MM.1S (cell line): Measurements from ENCODE around the gene SALL2.

Experiments
- DNase-seq: peaks from one replicate; pipeline ENCODE4 v3.0.0-alpha.2; 2015
- H2AFZ ChIP-seq: fragments of 300-600 bp; sonication (generic); 2 replicates; pipeline ENCODE4 v1.6.0; 2016; ENCODE audit warnings: antibody characterized with exemption, low read length
- H3F3A ChIP-seq: fragments of 300-600 bp; sonication (generic); 2 replicates; pipeline ENCODE4 v1.6.1; 2016; ENCODE audit warnings: mild to moderate bottlenecking, antibody characterized with exemption, low read length, moderate library complexity, mixed read lengths; ENCODE audit not compliant: insufficient read depth
- H3K27ac ChIP-seq: fragments of 300-600 bp; sonication (generic); 2 replicates; pipeline ENCODE4 v1.5.1; 2016; ENCODE audit warnings: mild to moderate bottlenecking, low read length
- H3K27me3 ChIP-seq: fragments of 300-600 bp; sonication (generic); replicated peaks from 2 replicates; pipeline ENCODE4 v1.6.0; 2016; ENCODE audit warnings: low read length; ENCODE audit not compliant: insufficient read depth
- H3K36me3 ChIP-seq: fragments of 300-600 bp; sonication (generic); replicated peaks from 2 replicates; pipeline ENCODE4 v1.6.1; 2016; ENCODE audit warnings: mild to moderate bottlenecking, low read length, mixed read lengths; ENCODE audit not compliant: insufficient read depth
- H3K4me1 ChIP-seq: fragments of 300-600 bp; sonication (generic); 2 replicates; pipeline ENCODE4 v1.6.1; 2016; ENCODE audit warnings: low read length, mixed read lengths
- H3K4me2 ChIP-seq: fragments of 300-600 bp; sonication (generic); 2 replicates; pipeline ENCODE4 v1.6.0; 2016; ENCODE audit warnings: low read depth, low read length
- H3K4me3 ChIP-seq: fragments of 300-600 bp; sonication (generic); 2 replicates; pipeline ENCODE4 v1.5.1; 2016; ENCODE audit warnings: low read length, mixed read lengths
- H3K79me2 ChIP-seq: fragments of 300-600 bp; sonication (generic); 2 replicates; pipeline ENCODE4 v1.6.1; 2016; ENCODE audit warnings: mixed run types, low read length, mixed read lengths
- H3K9ac ChIP-seq: fragments of 300-600 bp; sonication (generic); 2 replicates; pipeline ENCODE4 v1.6.1; 2016; ENCODE audit warnings: low read length, mixed read lengths
- H3K9me2 ChIP-seq: fragments of 300-600 bp; sonication (generic); replicated peaks from 2 replicates; pipeline ENCODE4 v1.6.1; 2016; ENCODE audit warnings: mild to moderate bottlenecking, low read length, mixed read lengths; ENCODE audit not compliant: insufficient read depth
- H3K9me3 ChIP-seq: fragments of 300-600 bp; sonication (generic); replicated peaks from 2 replicates; pipeline ENCODE4 v1.6.1; 2016; ENCODE audit warnings: mild to moderate bottlenecking, low read length, mixed read lengths; ENCODE audit not compliant: insufficient read depth
- H4K20me1 ChIP-seq: fragments of 300-600 bp; sonication (generic); 2 replicates; pipeline ENCODE4 v1.6.1; 2016; ENCODE audit warnings: mild to moderate bottlenecking, low read length, moderate library complexity, mixed read lengths; ENCODE audit not compliant: insufficient read depth
- EZH2 ChIP-seq: fragments of 300-600 bp; sonication (generic); optimal IDR thresholded peaks from 2 replicates; pipeline ENCODE3; 2017; ENCODE audit warnings: low read depth, mild to moderate bottlenecking, antibody characterized with exemption, low read length, mixed read lengths
- EZH2phosphoT487 ChIP-seq: fragments of 300-600 bp; sonication (generic); IDR thresholded peaks from 2 replicates; pipeline ENCODE4 v1.6.1; 2018; ENCODE audit warnings: antibody characterized with exemption, low read length
- TF ChIP-seq, protein P1 (sequence below): fragments of 300-600 bp; sonication (generic); IDR thresholded peaks from 2 replicates; pipeline ENCODE4 v1.5.1; 2016; ENCODE audit warnings: antibody characterized with exemption, low read length, mixed read lengths

The SALL2 gene

DNA sequence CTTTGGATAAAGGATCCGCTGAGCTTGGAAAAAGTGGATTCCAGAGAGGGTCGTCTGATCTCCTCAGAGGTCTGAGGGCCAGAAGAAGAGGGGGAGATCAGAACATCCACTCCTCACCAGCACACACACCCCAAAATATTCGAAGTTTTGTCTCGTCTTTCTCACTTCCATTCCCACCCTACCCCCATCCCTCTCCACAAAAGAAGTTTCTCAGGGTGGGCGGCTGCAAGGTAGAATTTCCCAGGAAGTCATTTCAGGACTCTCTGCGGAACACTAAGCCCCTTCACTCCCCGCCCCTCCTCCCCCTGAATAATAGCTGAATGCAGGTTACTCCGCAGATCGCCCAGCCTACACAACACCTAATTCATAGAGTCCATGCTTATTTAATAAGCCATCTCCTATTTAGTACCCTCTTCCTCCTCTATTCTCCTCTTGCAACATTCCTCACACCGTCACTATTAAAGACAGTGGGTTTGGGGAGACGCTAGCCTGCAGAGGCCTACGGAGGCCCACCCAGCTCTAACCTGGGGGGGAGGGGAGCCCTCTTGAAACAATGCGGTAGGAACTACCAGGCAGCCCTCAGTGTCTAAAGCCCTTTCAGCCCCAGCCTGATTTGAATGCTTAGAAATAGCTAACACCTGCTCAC lies 649 bp upstream of the SALL2 start:
- Histone ChIP-seq H3K9me3 (no peaks in the 10 kb centered on the region), H3K9ac (no peak overlapping the region), H4K20me1 (no peaks in the 10 kb centered on the region), H3F3A (no peaks in the 10 kb centered on the region), H3K79me2 (no peaks in the 10 kb centered on the region), H3K4me2 (peak overlapping the region; percentile 54; the same call in 1 of the 2 replicates), H3K4me3 (no peak overlapping the region), H3K4me1 (no peaks in the 10 kb centered on the region), H3K9me2 (no peaks in the 10 kb centered on the region), H3K36me3 (no peaks in the 10 kb centered on the region), H3K27me3 (no peaks in the 10 kb centered on the region), H2AFZ (no peak overlapping the region), H3K27ac (no peak overlapping the region)
- DNase-seq, result no peak
- TF ChIP-seq EZH2 (no peak), EZH2phosphoT487 (no peak)
- TF ChIP-seq, protein P1, sequence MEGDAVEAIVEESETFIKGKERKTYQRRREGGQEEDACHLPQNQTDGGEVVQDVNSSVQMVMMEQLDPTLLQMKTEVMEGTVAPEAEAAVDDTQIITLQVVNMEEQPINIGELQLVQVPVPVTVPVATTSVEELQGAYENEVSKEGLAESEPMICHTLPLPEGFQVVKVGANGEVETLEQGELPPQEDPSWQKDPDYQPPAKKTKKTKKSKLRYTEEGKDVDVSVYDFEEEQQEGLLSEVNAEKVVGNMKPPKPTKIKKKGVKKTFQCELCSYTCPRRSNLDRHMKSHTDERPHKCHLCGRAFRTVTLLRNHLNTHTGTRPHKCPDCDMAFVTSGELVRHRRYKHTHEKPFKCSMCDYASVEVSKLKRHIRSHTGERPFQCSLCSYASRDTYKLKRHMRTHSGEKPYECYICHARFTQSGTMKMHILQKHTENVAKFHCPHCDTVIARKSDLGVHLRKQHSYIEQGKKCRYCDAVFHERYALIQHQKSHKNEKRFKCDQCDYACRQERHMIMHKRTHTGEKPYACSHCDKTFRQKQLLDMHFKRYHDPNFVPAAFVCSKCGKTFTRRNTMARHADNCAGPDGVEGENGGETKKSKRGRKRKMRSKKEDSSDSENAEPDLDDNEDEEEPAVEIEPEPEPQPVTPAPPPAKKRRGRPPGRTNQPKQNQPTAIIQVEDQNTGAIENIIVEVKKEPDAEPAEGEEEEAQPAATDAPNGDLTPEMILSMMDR, result no peak

DNA sequence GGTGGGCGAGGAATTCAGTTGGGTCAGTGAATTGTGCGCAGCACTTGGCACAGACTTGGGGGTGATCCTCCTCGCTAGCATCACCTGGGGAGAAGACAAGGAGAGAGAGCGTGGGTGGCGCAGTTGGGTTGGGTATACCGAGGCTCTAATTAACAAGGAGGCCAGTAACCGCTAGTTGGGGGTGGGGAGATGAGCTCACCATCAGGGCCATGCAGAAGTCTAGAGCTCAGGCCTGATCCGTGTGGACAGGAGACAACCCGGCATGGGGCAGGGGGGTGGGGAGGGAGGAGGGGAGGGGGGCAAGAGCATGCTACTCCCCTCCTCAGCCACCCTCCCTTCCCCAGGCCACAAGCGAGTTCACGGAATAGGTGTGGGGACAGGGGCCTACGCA lies 580 bp downstream of the SALL2 start:
- TF ChIP-seq, protein P1, result no peak
- TF ChIP-seq EZH2phosphoT487, result no peak
- Histone ChIP-seq H3F3A (no peaks in the 10 kb centered on the region), H3K27ac (no peak overlapping the region), H3K4me3 (no peak overlapping the region), H3K79me2 (no peaks in the 10 kb centered on the region), H3K9me2 (no peaks in the 10 kb centered on the region), H3K4me1 (no peaks in the 10 kb centered on the region), H3K36me3 (no peaks in the 10 kb centered on the region), H3K4me2 (no peak overlapping the region), H3K9ac (no peak overlapping the region), H3K27me3 (no peaks in the 10 kb centered on the region), H2AFZ (no peak overlapping the region), H4K20me1 (no peaks in the 10 kb centered on the region), H3K9me3 (no peaks in the 10 kb centered on the region)
- no peak for DNase-seq

DNA sequence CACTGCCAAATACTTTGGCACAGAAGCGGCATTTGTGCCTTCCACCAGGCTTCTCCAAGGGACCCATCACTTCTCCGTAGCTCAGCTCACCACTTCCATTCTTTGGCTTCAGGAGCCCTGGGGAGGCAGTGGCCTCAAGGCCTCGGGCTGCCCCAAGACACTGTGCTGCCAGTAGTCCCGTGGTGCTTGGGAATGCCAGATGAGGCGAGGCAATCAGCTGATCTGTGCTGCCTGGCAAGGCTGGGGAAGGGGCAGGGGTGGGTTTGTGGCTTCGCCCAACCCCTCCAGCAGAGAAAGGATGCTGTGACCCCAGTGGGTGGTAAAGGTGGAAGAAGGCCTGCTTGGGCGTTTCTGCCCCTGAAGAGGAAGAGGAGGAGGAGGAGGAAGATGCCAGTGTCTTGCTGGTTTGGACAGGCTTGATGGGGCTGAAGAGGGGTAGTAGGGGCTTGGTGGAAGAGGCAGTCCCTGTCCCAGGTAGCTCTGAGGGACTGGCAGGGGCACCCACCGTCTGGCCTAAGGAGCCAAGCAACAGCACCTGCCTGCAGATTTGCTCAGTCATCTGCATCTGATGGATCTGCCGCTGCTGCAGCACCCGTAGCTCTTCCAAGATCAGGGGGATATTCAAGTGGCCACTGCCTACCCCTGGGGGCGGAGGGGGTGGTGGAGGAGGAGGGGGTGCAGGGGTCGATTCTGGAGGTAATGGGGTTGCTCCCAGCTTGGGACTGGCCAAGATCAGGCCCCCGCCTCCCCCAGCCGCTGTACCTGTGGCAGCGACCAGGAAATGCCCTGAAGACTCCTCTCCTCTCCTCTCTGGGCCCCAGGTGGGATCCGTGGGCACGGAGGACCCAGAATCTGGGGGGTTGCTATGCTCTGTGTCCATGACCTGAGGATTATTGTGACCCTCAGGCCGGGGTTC lies 1.3 kb downstream of the SALL2 start:
- H3K36me3 ChIP-seq, result no peaks in the 10 kb centered on the region
- H3F3A ChIP-seq, result no peaks in the 10 kb centered on the region
- H3K9ac ChIP-seq, result no peak overlapping the region
- no peaks in the 10 kb centered on the region for H3K27me3 ChIP-seq
- H3K79me2 ChIP-seq, result no peaks in the 10 kb centered on the region
- H3K4me2 ChIP-seq, result no peak overlapping the region
- no peak for DNase-seq
- H3K9me3 ChIP-seq, result no peaks in the 10 kb centered on the region
- no peak overlapping the region for H3K27ac ChIP-seq
- H2AFZ ChIP-seq, result no peak overlapping the region
- TF ChIP-seq EZH2phosphoT487 (no peak), EZH2 (no peak)
- TF ChIP-seq, protein P1, result no peak
- H3K9me2 ChIP-seq, result no peaks in the 10 kb centered on the region
- H3K4me1 ChIP-seq, result no peaks in the 10 kb centered on the region
- no peak overlapping the region for H3K4me3 ChIP-seq
- H4K20me1 ChIP-seq, result no peaks in the 10 kb centered on the region
